Activated CD8-positive, alpha-beta memory T cell treated with anti-CD3 and anti-CD28 coated beads for 4 hours (primary cell): ENCODE results near the gene TPM1.
"Not testable (repeated sequence)": the region's sequence is repeated elsewhere in the genome, so short reads cannot be mapped to it uniquely, and the experiment has no call there.

Experiments
- DNase-seq, 2 donors: peaks; one replicate each; pipeline ENCODE4 v3.0.0-alpha.2; 2020; ENCODE audit warnings: low read depth in 2 of 2

The TPM1 gene

DNA sequence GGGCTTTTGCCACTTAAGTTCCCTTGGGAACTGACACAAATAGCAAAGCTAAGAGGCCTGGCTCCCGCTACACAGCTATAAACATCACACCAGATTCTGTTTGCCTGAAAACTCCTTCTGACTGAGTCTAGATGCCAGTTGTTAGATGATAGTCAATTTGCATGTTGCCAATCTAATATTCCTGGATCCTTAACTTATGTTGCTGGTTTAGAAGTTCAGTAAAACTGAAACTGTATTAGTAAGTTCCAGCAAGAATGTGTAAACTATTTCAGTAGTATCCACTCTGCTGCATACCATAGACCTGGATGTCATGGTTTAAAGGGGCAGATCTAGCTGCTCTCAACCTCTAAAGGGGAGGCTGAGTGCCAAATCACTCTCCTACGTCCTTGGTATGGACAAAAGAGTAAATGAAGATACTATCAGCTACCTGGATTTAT lies 52.0 kb downstream of the TPM1 start:
- no peak for DNase-seq

DNA sequence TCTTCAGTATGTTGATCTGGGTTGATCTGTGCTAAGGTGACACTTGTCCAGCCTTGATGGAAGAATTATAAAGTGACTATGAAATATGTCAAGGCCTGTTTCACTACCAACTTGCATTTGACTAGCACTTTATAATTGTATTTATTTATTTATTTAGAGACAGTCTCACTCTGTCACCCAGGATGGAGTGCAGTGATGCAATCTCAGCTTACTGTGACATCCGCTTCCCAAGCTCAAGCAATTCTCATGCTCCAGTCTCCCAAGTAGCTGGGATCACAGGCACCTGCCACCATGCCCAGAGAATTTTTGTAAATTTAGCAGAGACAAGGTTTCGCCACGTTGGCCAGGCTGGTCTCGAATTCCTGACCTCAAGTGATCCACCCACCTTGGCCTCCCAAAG lies 53.6 kb downstream of the TPM1 start:
- no peak for DNase-seq

DNA sequence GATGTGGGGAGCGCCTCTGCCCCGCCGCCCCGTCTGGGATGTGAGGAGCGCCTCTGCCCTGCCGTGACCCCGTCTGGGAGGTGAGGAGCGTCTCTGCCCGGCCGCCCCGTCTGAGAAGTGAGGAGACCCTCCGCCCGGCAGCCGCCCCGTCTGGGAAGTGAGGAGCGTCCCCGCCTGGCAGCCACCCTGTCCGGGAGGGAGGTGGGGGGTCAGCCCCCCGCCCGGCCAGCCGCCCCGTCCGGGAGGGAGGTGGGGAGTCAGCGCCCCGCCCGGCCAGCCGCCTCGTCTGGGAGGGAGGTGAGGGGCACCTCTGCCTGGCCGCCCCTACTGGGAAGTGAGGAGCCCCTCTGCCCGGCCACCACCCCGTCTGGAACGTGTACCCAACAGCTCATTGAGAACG lies 56.4 kb downstream of the TPM1 start:
- DNase-seq, result not testable (repeated sequence)

DNA sequence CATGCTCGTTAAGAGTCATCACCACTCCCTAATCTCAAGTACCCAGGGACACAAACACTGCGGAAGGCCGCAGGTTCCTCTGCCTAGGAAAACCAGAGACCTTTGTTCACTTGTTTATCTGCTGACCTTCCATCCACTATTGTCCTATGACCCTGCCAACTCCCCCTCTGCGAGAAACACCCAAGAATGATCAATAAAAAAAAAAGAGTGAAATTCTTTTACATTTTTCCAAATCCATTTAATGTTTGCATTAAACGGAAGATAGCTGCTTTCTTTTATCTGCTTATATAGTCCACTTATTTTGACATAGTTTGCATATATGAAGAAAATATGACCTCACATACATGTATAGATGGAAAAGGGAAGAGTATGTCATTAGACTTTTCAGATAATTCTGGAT lies 57.0 kb downstream of the TPM1 start:
- not testable (repeated sequence) for DNase-seq

DNA sequence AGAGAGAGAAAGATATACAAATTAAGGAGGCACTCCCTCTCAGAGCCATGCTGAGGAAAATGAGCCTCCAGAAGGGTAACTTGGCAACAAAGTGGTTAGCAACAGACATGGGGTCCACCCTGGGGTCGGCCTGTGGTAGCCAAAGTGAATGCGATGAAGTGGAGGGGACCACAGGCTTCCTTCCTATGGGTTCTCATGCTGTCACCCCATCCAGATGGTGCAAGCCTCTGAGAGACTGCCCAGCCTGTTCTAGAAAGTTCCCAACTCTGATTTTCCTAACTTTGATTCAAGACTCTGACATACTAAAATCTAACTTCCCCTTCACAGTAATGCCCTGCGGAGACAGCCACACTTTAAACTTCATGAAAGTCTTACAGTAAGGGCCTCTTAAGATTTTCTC lies 60.9 kb downstream of the TPM1 start:
- no peak for DNase-seq

DNA sequence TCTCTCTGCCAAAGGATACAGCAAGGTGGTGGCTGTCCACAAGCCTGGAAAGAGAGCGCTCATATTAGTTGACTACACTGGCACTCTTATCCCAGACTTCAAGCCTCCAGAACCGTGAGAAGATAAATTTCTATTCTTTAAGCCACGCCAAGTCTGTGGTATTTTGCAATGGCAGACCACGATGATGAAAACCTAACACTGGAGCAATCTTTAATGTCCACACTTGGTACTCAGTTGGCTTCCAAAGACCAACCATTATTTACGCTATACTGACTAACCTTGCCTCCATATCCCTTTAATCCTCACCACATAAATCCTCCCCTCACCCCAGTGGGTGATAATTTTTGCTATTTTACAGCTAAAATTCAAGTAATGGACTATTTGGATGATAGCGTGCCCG lies 62.2 kb downstream of the TPM1 start:
- DNase-seq, result no peak

DNA sequence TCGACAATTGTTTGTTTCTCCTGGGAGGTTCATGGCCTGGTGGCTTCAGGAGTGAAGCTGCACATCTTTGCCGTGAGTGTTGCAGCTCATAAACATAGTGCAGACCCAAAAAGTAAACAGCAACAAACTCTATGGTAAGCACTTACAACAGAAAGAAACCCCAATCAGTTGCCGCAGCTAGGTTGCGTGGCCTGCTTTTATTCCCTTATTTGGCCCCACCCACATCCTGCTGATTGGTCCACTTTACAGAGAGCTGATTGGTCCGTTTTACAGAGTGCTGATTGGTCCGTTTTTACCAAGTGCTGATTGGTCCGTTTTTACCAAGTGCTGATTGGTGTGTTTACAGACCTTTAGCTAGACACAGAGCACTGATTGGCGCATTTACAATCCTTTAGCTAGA lies 62.8 kb downstream of the TPM1 start:
- DNase-seq, result not testable (repeated sequence)

DNA sequence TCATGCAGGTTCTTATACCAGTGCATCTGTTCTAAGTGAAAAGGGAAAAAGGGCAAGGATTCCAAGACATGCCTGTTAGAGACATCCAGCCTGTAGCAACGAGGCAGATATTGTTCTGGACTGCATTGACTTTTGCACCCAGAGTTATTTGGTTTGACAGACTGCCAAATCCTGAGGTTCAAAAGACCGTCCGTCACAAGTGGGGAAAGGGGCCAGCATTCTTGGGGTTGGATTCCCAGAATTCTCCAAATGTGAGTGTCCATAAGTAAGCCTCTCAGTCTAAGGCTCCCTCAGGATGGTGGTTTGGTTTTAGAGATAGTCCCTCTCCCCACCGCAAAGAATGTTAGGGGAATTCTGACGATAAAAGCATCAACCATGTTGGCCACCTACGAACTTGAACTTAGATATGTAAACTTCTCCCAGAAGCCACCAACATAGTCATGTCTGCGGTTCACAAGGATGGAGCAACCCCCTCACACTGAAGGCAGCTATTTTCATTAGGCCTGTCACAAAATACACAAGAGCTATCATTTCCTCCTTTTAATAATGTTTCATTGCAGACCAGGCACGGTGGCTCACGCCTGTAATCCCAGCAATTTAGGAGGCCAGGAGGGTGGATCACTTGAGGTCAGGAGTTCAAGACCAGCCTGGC lies 65.5 kb downstream of the TPM1 start:
- DNase-seq, result no peak

DNA sequence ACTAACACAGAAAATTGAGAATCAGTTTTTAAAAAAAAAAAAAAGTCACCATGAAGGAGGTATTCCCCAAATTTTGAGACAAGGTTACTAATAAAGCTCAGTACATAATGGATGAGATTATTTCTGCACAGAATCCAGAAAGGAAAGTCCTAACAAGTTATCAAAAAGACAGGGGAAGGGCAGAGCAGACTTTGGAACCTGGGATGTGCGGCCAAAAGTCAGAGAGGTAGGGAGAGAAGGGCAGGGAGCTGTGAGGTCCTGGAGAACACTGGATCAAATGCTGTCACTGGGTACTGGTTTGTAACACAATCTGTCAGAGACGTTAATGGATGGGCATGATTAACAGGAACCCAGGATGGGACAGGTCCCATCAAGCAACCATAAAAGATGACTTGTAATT lies 67.0 kb downstream of the TPM1 start:
- no peak for DNase-seq

DNA sequence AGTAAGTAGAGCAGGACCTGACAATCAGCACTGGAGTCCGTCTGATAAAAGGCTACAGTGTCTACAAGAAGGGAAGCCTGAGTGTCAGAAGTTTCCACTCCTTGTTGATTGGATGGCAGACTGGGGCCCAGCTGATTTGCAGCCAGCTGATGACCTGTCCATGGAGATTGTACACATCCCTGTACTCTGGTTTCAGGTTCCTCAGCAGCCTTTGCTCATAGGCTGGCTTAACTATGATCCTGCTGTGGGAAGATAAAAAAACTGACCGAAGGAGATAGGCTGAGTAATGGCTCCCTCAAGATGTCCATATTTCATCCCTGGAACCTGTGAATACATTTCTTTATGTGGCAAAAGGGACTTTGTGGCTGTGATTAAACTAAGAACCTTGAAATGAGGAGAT lies 67.4 kb downstream of the TPM1 start:
- no peak for DNase-seq

DNA sequence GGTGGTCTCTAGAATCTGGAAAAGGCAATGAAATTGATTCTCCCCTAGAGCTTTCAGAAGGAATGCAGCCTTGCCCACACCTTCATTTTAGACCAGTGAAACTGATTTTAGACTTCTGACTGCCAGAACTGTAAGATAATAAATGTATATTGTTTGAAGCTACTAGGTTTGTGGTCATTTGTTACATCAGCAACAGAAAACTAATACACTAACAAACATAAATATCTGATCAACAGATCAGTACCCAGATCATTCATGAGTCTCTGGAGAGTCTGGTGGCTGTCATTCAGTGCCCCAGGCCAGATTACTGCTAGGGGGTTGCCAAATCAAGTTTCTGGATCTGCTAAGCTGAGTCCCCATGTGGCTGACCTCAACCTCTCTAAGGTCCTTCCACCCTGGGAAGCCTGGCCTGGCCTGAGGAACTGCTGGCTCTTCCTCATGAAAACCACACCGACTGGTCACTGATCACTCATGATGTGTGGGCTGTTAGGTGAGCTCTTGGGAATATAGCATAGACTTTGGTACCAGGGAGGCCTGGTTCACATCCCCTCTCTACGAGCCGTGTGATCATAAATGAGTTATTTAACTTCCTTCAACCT lies 68.0 kb downstream of the TPM1 start:
- no peak for DNase-seq

DNA sequence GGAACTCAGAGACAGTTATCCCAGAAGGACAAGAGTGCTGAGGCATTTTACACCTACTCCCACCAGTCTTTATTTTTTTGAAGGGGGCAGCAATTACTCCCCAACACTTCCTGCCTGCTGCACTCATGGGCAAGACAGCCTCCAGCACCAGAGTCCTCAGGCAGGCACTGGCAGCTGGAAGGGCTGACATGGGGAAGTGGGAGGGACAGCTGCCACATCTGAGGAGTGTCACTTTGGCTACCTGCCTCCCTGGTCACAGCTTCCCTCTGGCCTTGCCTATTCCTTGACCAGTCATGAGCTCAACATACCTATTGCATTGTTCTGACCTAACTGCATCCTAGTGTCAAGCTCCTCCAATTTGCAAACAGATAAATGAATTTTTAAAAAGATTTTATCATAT lies 68.9 kb downstream of the TPM1 start:
- DNase-seq, result no peak

DNA sequence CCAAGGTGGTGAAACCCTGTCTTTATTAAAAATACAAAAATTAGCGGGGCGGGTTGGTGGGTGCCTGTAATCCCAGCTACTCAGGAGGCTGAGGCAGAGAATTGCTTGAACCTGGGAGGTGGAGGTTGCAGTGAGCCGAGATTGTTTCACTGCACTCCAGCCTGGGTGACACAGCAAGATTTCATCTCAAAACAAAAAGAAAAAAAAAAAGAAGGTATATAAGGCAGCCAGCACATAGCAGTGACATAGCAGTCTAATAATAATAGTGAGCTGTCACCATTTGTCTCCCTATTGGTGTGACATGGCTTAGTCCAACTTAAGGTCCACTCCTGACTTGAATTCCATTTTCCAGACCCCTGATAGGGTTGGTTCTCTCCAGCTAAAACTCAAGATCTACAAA lies 70.3 kb downstream of the TPM1 start:
- DNase-seq, result no peak

DNA sequence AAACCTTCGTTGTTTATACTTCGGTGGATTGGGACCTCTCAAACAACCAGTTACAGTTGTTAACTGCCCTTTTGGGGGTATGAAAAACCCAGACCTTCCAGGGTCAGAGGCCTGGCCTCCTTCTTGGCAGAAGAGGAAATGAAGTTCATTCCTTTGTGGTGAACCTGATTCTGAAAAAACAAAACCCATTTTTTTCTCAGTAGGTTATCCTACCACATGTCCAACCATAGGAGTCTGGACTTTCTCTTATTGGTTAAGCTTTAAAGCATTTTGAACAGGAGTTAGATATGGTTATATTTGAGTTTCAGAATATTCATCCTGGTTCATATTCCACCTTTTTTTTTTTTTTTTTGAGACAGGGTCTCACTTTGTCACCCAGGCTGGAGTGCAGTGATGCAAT lies 71.9 kb downstream of the TPM1 start:
- no peak for DNase-seq
